Dermis microvascular lymphatic vessel endothelial cell (primary cell): ENCODE data around the gene CALD1. TPM values are rescaled to one million over a fixed set of nuclear protein-coding genes. Genes with fewer than 3 reads are reported as not detected.

Source experiments
- DNase-seq, 2 donors: peaks; one replicate each; pipeline versions ENCODE4 v3.0.0 to v3.0.0-alpha.2; 2010; ENCODE audit warnings: low read depth in 2 of 2
- total RNA-seq: library from RNA; depleted of rRNA; stranded (reverse); fragments of >200 nt; gene quantifications from 2 replicates; pipeline ENCODE4 v1.2.1, GENCODE V29; 2014

Gene CALD1
- total RNA-seq, 1 donor from 2014 or later, result 229 TPM

DNA sequence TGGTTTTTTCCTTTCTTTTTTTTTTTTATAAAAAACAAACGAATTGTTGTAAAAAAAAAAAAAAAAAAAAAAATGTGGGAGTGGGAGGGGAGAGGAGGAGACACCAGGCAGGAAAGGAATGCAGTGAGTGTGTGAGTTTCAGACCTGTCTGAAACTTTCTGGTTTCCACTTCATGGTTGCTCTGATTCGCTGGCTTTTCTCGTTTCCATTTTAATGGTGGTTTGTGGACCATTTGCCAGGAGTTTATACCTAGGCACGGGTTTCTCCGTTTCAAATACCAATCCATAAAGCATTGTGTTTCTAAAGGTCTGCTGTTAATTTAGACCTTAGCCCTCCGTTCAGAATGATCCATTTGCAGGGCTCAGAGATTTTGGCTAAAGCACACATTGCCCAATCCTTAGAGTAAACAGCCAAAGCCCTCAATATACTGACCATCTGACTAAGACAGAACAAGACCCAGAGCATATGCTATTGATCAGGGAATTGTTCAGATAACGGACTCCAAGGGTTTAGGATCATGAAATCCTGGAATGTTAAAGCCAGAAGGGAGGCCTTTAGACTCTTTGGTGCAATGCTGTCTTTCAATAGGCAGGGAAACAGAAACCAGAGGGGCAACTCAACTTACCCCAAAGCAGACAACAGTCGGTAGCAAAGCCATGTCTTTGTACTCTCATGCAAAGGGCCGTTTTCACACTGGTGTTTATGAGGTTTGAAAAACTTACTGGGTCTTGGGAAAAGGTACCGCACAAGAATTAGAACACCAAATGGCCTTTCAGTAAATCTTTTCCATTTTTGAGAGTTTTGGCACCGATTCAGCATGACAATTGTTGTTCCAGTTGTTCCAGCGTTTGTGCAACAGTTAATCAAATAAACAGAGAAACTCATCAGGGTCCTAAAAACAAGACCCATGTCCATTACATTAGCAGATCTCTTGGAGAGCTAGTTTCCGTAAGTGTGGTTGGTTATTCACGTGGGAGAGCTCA is 112.6 kb downstream of the CALD1 start:
- peak; percentile 51 to 52 for DNase-seq

DNA sequence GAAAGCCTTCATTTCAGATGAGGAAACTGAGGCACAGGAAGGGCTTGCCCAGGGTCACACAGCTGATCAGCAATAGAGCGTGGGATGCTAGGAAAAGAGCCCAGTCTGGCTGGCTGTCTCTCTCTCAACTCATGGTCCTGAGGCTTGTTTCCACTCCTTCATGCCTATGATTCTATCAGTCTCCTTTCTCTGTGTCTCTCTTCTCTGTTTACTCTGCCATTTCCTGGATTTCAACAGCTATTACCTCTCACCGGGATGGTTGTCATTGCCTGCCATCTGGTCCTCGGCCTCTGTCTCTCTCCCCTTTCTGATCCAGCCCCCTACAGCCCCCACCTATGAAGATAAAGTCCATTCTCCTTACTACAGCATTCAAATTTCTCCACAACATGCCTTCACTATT is 113.5 kb downstream of the CALD1 start:
- peak; percentile 26 to 30 for DNase-seq

DNA sequence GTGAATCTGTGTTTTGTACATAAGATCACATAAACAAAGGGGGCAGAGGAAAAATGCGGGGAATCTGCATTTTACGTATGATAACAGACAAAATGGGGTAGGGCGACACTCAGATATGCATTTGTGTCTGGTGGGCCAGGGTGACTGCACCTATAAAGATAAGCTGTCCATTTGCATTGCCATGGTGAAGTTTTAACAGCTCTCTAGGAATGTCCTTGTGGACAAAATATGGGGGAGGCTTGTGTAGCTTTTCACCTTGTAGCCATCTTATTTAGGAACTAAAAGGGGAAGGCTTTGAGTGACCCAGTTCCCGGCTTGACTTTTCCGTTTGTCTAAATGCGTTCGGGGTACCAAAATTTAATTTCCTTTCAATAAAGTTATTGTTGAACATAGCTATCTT is 114.5 kb downstream of the CALD1 start:
- no peak for DNase-seq

DNA sequence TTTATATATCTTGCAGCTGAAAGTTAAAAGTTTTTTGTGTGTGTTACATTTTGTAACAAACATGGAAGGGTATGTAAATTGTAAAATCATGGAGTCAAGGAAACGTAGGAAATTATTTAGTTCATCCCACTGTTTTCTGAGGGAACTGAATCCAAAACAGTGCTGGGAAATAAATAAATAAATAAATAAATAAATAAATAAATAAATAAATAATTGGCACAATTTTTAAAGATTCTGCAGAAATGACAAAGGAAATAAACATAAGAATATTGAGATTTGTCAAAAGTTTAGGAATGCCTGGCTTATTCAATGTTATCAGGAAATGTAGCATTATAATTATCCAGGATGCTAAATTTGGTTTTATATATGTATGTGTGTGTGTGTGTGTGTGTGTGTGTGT is 115.5 kb downstream of the CALD1 start:
- no peak for DNase-seq

DNA sequence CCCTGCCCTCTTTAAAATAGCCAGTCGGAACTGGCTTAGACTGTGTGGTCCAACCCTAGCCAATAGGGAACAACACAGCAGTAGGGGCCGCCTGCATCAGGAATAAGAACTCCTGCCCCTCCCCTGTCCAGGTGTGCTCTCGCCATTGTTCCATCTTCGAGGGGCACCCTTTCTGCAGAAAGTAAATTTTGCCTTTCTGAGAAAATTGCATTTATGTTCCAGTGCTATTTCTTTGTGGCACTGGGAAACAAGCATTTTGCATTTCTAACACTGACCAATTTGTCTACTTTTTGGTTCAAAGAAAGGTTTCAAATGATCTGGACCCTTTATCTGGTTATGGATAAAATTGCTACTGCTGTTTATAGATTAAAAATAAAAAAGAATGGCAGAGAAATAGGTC is 116.6 kb downstream of the CALD1 start:
- no peak for DNase-seq

DNA sequence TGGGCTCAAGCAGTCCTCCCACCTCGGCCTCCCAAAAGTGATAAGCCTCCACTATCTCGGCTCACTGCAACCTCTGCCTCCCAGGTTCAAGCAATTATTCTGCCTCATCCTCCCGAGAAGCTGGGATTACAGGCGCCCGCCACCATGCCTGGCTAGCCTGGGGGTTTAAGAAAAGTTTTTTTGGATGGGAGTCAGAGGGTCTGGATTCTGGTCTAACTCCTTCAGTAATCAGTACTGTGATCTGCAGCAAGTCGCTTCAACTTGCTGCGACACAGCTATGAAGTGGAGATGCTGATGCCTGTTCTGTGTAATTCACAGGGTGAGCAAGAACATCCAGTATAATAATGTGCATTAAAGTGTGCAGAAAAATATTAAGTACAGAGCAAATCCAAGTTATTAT is 118.5 kb downstream of the CALD1 start:
- no peak for DNase-seq

DNA sequence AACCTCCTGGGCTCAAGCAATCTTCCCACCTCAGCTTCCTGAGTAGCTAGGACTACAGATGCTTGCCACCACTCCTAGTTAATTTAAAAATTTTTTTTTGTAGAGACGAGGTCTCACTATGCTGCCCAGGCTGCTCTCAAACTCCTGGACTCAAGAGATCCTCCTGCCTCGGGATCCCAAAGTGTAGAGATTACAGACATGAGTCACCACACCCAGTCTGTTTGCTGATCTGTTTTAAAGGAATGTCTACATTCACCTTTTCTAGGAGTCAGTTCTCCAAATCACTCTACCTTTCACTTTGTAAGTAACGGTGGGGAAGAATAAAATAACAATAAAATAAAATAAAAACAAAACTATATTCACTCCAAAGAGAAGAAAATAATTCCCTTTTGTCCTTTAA is 120.3 kb downstream of the CALD1 start:
- no peak for DNase-seq

DNA sequence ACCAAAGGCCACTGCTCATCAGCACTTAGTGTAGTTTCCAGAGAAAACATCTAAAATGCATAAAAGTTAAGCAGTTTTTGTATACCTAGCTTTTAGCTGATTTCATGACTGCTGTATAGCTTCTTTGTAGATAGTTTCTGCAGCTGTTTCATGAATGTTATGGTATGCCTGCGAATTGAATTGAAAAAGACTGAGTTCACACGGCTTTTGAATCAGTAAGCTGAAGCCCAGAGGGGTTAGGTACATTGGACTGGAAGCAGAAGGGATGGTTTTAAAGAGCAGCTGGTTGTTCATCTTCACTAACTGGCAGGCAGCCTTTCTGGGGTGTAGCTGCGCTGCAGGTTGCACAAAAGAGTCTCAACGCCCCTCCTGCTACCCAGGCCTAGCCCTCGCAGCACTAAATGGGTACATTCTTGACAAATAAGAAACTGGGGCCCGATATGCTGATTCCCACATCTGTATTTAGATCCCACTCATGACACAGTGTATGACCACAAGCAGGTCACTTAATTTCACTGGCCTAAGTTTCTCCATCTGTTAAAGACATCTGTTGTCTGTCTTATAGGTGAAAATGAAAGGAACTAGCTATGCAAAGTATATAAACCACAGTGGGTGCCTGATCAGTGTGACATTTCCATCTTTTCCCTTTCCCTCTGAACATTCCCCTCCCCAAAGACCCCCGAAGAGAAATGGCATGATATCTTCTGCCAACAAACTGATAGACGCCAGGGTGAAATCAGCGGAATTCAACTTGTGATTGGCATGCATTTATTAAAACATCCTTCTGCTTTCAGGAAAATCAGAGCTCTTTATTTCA is 120.9 kb downstream of the CALD1 start:
- DNase-seq, result no peak

DNA sequence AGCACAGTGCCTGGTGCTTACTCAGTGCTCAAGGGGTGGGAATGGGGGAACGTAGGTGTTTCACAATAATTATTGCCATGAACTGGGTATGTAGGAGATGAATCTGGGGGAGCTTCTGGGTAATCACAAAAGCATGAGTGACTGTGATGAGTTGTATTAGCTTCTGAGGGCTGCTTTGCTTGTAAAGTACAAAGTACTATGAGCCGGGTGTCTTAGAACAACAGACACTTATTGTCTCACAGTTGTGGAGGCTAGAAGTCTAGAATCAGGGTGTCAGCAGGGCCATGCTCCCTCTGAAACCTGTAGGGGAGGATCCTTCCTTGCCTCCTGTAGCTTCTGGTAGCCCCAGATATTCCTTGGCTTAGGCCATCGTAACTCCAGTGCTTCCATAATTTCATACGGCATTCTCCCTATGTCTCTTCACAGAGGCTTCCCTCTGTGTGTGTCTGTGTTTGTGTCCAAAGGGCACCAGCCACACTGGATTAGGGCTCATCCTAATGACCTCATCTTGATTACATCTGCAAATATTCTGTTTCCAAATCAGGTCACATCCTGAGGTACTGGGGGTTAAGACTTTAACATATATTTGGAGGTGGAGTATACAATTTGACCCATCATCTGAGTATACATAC is 122.1 kb downstream of the CALD1 start:
- no peak for DNase-seq

DNA sequence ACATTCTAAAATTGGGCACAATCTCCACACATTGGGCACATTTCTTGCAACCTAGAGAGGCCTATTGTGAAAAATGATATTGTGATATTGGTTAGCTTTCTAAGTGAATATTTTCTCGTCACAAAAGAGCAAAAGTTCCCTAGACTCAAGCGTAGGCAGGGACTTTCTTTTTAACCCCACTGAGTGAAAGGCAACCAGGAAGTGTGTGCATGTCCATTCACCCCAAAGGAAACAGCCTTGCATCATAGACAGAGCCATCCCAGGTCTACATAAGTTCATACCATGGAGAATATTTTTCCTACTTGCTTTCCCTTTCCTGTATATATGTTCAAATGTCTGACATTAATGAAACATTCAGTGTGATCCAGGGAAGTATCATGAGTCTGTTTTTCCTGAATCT is 122.6 kb downstream of the CALD1 start:
- DNase-seq, result peak; percentile 35 to 61

DNA sequence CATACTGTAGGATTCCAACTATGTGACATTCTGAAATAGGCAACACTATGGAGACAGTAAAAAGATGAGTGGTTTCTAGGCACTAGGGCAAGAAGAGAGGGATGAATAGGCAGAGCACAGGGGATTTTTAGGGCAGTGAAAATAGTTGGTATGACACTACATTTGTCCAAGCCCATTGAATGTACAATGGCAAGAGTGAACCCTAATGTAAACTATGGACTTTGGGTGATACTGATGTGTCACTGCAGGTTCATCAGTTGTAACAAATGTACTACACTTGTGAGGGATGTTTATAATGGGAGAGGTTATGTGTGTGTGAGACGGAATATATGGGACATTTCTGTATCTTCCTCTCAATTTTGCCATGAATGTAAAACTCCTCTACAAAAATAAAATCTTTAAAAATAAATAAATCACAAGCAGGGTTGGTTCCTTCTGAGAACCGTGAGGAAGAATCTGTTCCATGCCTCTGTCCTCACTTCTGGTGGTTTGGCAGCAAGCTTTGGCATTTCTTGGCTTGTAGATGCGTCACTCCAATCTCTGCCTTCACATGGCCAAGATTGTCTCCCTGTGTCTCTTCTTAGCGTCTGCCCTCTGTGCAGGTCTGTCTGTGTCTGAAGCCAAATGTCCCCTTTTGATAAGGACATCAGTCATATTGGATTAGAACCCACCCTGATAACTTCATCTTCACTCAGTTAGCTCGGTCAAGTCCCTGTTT is 123.8 kb downstream of the CALD1 start:
- DNase-seq, result no peak

DNA sequence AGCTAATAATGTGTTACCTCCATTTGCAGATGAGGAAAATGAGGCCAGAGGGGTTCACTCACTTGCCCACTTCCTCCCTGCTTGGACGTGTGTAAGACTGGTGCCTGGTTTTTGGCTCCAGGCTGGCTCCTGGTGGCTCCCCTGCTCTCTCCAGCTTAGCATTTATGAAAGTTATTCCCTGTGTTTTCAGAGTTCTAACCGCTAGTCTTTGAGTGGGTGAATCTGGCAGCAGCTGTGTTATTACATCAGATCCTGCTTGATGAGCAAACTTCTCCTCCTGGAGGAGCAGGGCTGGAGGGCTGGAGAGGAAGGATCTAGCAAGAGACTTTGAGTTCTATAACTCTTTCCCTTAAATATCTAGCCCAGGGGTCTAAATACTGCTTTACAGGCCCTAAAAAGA is 125.9 kb downstream of the CALD1 start:
- DNase-seq, result peak in 1 of 2 donors; percentile 36

DNA sequence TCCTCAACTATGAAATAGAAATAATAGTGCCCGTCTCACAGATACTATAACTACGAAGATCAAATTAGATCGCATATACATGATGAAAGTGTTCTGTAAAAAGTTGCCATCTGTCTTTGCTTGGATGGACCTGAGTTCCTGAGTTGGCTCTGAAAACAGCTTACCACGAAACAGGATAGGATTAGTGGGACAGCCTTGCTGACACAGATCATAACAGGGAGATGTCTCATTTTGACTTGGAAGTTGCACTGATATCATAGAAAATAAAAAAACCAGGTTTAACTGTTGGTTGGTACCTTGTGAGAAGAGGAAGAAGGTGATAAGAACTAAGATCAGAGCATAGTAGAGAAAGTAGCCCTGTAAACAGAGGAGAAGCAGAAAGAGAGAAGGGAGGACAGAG is 127.6 kb downstream of the CALD1 start:
- DNase-seq, result no peak

DNA sequence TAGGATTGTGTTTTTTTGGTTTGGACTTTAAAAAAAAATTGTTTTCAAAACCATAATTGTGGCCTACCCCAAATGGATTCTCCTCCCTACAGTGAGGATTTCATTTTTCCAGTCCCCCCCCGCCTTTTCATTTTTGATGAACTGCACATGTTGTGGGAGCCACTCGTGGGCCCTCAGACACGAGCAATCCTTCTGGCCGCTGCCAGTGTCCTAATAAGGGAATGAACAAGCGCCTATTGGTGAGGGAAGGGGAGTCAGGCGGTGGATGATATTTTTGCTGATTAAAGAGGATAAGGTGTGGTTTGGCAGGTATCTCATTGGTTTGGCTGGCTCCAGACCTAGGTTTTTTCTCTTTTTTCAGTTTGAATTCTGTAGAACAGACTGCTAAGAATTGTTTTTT is 128.2 kb downstream of the CALD1 start:
- no peak for DNase-seq

DNA sequence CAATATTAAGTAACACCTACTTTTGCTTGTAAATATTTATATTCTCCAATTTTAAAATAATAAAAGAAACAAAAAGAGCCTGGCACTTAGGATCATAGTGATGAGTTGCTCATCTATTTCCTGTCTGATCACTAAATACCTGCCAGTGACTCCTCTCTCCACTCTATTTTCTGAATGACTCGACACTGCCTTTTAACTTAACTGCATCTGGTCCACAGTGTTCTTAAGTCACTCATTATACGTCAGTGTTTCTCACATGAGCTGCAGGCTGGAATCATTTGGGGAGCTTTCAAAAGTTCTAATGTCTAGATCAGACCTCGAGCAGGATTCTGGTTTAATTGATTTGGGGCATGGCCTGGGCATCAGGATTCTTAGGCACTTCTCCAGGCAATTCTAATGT is 128.9 kb downstream of the CALD1 start:
- DNase-seq, result peak in 1 of 2 donors; percentile 33

DNA sequence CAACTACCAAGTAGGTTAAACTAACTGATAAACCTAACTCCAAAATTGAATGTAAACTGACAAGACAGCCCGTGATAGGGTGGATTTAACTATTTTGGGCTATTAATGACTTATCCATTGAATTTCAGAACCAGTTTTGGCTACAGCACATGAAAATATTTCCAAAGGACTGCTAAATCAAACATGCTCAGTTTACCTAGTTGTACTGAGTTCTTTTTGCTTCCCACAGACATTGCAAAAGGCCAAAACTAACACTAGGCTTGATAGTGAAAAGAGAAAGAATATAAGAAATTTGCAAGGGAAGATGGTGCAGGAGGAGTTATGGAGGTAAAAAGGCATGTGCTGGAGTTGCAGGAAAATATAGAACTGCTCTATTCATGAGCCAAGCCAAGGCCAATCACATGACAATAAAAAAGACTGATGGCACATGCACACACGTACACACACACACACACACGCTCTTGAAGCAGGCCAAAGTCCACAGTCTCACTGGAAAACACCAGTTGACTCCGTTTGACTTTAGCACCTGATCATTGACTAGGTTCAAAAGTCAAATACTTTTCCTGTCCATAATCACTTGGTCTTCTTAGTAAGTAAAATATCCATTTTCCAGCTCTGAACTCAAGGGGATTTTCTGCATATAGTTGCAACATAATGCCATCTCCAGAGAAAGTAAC is 130.9 kb downstream of the CALD1 start:
- no peak for DNase-seq

DNA sequence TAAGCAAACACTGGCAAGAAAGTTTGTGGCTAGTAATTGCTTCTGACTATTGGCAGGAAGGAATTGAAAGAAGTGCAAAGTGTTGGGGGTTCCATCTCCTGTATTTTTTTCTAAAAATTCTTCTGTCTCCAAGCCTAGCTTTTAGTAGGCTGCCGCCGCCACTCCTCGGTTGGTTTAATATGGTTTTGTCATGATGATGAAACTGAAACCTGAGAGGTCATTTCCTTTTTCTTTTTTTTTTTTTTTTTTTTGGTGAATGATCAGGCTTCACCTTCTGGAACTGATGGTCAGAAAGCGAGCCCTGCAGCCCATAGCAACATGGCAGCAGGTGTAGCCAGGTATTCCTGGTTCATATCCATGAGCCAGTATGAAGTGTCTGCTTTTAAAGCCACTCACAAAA is 131.5 kb downstream of the CALD1 start:
- DNase-seq, result no peak

DNA sequence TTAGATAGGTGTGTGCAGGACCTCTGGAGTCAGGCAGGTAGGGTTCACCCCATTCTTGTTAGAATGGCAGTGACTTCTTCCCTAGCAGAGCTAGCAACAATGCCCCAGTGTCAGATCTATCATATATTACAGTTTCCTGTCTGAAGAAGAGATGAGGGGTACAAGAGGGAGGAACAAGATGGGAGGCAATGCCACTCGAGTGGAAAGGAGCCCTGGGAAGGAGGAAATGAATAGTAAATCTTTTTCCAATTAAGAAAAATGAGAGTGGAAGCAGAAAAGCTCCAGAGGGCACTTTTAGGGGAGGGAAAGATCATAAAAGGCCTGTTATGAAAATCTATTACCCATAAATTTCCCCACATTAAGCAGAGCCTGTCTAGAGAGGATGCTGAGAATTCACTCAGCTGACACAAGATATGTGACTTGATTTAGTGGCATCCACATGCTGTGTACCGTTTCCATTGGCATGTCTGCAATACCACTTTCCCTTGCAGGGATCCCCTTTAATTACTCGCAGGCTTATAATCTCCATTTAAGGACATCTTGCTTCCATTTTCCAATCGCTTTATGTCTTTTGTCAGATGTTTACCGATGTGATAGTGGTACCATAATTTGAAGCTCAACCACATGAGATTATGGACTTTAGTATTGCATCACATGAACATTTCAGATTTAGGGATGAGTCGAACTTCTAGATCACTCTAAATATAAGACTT is 136.9 kb downstream of the CALD1 start:
- DNase-seq, result no peak

DNA sequence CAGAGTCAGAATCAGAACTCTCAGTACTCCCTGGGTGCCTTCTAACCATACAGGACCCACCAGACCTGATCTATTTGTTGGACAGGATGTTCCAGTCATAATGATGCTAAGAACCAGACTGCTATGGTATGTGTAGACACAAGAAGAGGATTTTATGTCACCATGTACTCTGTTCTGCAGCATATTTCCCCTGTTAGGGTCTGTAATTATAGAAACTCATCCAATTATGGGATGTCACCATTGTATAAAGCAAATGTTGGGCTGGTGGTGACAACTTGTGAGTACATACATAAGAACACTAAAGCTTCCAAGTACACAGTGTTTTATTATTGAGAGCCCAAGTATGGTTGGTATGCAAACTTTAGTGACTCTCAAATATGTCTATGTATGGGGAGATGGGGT is 139.8 kb downstream of the CALD1 start:
- no peak for DNase-seq
